Astrocyte of the spinal cord (primary cell): Measurements from ENCODE around the gene ZFPM1.

ENCODE experiments used
- DNase-seq: peaks from one replicate; pipeline ENCODE4 v3.0.0; 2011; ENCODE audit warnings: low read depth, low spot score
- H3K4me3 ChIP-seq: 2 replicates; pipeline ENCODE4 v1.5.1; 2011; ENCODE audit warnings: low read depth, mild to moderate bottlenecking, low read length, moderate library complexity
- in situ Hi-C: cut with HindIII; loops from 2 replicates; pipeline ENCODE4 v1.10.0; 2017; ENCODE audit warnings: low sequenced_read_pairs
- TF ChIP-seq, protein P1 (sequence below): IDR thresholded peaks from 2 replicates; pipeline ENCODE4 v1.5.1; 2012; ENCODE audit warnings: low read depth, mild to moderate bottlenecking, low read length, inconsistent platforms

ZFPM1 gene

DNA sequence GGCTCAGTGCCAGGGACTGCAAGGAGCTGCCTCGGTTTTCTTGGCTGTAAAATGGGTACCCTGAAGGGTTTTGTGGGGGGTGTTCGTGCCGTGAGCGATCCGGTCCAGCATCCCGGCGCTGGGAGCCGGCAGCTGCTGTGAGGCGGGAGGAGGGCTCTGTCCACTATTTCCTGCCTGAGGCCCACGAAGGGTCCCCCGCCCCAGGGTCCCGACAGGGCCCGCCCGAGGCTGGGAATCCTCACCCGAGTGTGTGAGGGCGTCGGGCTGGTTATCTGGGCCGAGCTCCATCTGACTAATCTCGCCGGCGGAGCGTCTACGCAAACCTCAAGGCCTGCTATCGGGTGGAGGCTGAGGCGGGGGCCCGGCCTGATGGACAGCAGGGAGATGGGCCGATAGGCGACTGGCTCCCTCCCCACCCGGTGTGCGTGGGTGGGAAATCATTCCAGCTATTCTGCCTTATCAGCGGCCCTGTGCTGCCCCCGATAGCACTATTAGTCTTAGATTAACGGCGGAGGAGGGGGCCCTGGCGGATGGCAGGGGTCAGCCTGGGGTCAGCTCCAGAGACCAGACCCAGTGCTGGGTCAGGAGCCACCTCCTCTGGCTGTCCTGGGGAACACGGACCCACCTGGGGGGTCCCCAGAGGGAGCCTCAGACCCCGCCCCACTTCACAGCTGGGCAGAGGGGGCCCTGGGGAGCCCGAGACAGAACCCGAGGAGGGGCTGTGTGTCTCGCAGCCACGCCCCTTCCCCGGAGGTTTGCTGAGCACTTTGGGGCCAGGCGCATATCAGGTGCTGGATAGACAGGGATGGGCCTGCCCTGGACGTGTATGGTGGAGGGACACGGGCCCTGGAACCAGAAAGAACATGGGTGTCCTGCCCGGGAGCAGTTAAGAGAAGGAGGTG lies 44.7 kb downstream of the ZFPM1 start:
- in situ Hi-C loops, result no loop called here
- H3K4me3 ChIP-seq, result no peak overlapping the region
- TF ChIP-seq, protein P1, sequence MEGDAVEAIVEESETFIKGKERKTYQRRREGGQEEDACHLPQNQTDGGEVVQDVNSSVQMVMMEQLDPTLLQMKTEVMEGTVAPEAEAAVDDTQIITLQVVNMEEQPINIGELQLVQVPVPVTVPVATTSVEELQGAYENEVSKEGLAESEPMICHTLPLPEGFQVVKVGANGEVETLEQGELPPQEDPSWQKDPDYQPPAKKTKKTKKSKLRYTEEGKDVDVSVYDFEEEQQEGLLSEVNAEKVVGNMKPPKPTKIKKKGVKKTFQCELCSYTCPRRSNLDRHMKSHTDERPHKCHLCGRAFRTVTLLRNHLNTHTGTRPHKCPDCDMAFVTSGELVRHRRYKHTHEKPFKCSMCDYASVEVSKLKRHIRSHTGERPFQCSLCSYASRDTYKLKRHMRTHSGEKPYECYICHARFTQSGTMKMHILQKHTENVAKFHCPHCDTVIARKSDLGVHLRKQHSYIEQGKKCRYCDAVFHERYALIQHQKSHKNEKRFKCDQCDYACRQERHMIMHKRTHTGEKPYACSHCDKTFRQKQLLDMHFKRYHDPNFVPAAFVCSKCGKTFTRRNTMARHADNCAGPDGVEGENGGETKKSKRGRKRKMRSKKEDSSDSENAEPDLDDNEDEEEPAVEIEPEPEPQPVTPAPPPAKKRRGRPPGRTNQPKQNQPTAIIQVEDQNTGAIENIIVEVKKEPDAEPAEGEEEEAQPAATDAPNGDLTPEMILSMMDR, result no peak
- DNase-seq, result no peak

DNA sequence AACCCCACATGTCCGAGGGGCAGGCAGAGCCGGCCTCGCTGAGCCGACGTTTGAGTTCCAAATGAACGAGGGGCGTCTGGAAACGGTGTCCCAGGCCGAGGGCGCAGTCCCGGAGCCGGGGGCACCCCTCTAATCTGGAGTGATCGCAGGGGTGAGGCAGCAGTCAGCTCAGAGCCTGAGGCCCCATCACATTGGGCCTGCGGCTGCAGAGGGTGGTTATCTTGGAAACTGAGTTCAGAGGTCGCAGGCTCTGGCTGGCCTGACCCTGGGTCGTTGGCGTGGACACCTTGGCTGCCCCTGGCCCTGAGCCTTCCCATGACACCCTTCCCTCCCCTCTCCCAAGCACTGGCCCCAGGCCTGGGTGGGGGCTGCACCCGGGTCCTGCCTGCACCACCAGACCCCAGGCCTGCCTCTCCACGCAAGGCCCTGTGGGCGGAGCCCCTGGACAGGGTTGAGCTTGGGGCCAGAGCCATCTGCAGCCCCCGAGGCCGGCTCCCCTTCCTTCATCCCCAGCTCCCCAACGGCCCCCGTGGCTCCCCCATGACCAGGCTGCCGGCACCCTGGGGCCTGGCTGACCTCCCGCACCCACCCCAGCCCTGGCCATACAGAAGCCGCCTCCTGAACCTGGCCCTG lies 45.6 kb downstream of the ZFPM1 start:
- TF ChIP-seq, protein P1, result no peak
- no peak for DNase-seq
- in situ Hi-C loops, result no loop called here
- H3K4me3 ChIP-seq, result no peak overlapping the region

DNA sequence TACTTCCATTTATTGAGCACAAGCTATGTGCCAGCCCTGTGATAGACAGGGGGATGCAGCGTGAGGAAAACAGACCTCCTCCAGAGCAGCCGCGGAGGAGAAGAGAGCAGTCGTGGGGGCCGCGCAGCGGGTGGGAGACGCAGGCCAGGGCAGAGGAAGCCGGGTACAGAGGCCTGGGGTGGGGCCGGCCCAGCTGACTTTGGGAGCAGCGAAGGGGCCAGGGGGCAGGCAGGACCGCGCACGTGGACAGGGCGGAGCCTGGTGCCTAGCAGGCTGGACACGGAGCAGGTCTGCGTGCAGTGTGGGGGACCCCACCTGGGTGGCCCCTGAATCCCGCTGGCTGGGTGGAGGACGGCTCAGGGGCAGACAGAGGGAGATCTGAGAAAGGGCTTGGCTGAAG lies 46.2 kb downstream of the ZFPM1 start:
- TF ChIP-seq, protein P1, result no peak
- in situ Hi-C loops, result no loop called here
- no peak for DNase-seq
- H3K4me3 ChIP-seq, result no peak overlapping the region

DNA sequence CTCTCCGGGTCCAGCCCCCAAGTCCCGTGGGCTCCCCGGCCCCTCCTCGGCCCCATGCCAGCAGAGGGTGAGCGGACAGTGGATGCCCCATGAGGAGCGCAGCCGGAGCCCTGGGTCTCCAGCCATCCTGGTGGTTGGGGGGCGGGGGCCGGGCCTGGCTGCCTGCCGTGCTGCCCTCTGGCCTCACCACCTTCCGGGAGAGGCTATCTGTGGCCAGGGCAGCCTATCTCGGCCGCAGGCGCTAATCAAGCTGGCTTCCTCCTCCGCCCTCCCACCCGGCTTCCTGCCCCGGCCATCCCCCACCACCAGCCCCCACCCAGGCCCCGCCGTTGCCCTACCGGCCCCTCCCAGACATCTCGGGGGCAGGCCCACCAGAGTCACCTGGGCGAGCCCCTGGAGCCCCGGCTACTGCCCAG lies 46.8 kb downstream of the ZFPM1 start:
- TF ChIP-seq, protein P1, result no peak
- in situ Hi-C loops, result no loop called here
- no peak for DNase-seq
- no peak overlapping the region for H3K4me3 ChIP-seq

DNA sequence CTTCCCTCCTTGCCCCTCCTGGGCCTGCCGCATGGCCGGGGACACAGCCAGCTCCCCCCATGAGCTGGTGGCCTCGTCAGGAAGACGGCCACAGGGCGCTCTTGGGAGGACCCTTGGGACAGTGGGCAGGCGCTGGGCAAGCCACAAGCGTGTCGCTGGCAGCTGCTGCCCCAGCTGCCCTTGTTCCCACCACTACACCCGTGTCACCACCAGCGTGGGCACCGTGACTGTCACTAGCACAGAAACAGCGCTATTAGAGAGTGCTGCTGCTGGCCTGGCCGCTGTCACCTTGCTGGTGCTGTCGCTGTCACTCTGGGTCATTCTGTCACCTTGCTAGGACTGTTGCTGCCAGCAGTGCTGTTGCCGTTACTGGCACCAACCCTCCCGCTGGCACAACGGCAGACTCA lies 47.2 kb downstream of the ZFPM1 start:
- no peak for DNase-seq
- in situ Hi-C loops, result no loop called here
- TF ChIP-seq, protein P1, result no peak
- no peak overlapping the region for H3K4me3 ChIP-seq

DNA sequence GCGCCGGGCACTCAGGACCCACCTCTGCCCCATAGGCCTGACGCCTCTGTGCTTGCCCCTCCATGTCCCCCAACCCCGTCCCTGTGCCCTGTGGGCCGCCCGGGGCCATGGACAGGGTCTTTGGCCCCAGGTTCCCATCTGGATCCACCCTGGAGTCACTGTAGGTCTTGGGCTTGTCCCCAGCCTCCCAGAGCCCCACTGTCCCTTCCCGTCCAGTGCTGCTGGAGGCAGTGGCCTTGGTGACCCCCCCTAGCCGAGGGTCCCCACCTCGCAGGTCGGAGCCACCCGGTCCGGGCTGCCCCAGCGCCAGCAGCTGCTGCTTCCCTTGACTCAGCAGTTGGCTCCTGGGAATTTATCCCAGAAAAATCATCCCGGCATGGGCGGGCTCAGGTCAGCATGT lies 49.3 kb downstream of the ZFPM1 start:
- no peak for DNase-seq
- no peak overlapping the region for H3K4me3 ChIP-seq
- TF ChIP-seq, protein P1, result no peak
- in situ Hi-C loops, result no loop called here
